AG10803 (cell line): ENCODE measurements around the gene RPP25L.

Experiments
- DNase-seq: peaks from one replicate; pipeline ENCODE4 v3.0.0; 2010; ENCODE audit warnings: low read depth
- H3K4me3 ChIP-seq: 2 replicates; pipeline ENCODE4 v1.5.1; 2011; ENCODE audit warnings: mild to moderate bottlenecking, low read length, control low read depth
- CTCF ChIP-seq: conservative IDR thresholded peaks from 2 replicates; pipeline ENCODE4 v1.5.1; 2011; ENCODE audit warnings: mild to moderate bottlenecking, low read length, control low read depth, inconsistent platforms

Gene RPP25L

DNA sequence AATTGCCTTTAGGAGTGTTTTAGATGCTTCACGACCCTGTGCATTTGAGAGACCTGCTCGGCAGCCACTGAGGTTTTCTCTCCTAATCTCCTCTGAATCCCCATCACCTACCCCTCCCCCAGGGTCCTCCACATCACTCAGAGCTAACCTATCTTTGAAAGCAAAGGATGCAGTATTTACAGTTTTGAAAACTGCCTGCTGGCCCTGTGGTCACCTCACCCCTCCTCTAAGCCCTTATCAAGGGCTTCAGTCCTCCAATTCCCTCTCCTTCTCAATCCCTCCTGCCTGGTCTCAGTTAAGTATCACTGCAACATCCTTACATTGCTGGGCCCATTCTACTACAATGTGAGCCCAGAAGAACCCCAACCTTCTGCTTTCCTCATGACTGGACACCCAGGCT is 4.6 kb downstream of the RPP25L start:
- no peak overlapping the region for H3K4me3 ChIP-seq
- TF ChIP-seq CTCF: no peak
- no peak for DNase-seq

- no peak overlapping the region for H3K4me3 ChIP-seq
- no peak for DNase-seq
- TF ChIP-seq CTCF: no peak
These were observed 5.0 kb downstream of the RPP25L start for GRCh38 chr9:34606905-34607304.

GRCh38 chr9:34606190-34606589 is 5.7 kb downstream of the RPP25L start:
- no peak overlapping the region for H3K4me3 ChIP-seq
- no peak for TF ChIP-seq CTCF
- no peak for DNase-seq

DNA sequence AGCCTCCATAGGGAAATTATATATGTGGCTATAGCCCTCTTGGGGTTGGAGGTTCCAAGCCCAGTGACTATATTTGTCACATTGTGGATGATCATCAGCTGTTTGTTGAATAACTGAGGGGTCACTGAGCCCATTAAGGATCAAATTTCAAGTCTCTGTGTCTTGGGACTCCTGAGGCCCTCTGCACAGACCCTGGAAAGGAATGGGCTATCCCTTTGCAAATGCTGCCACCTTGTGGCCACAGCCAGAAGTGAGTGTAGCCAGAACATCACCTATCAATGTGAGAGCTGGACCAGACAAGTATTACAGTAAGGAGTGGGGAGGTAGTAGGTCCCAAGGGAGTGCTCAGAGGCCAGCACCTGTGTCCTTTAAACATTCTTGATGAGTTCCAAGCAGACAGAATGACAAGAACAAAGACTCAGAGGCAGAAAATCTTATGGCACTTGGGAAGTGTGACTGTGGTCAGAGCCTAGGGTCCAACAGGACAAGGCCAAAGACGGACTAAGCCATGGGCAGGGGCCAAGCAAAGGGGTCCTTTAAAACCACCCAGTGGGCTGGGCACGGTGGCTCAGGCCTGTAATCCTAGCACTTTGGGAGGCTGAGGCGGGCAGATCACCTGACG is 8.2 kb downstream of the RPP25L start:
- no peak overlapping the region for H3K4me3 ChIP-seq
- TF ChIP-seq CTCF: peak; percentile 97
- DNase-seq: peak; percentile 51

DNA sequence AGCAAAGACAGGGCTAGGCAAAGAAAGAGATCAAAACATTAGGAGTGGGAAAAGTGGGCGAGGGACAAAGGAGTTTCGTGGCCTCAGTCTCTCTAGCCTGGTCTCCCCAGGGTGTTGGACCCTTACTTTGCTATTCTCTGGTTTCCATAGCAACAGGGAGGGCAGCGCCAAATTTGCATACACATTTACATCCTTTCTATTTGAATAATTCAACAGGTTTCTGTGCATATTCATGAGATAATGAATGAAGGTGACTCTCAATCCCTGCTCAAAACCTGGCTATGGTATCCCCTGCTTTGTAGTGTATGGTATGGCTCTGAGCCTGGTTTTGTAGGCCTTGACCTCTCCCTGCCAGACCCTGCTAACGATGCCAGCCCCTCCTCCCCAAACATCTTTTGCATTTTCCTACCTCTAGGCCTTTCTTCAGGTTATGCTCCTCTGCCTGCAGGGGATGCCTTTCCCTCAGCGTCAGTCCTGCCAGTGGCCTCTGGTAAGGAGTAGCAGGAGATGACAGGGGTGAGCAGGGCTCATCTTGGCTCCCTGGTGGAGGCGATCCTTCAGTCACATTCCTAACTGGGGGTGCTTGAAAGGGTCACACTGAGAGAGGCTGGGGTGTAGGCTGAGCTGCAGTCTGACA is 9.8 kb downstream of the RPP25L start:
- TF ChIP-seq CTCF: no peak
- no peak for DNase-seq
- no peak overlapping the region for H3K4me3 ChIP-seq

GRCh38 chr9:34600908-34601307 is 11.0 kb downstream of the RPP25L start:
- no peak overlapping the region for H3K4me3 ChIP-seq
- no peak for DNase-seq
- TF ChIP-seq CTCF: no peak

- H3K4me3 ChIP-seq: no peak overlapping the region
- no peak for TF ChIP-seq CTCF
- DNase-seq: no peak
These were observed 12.4 kb downstream of the RPP25L start for GRCh38 chr9:34599546-34599945.
